Testis (tissue), 3 donors: ENCODE results near the gene UBE2E2. TPM values are rescaled to one million over a fixed set of nuclear protein-coding genes. Genes with fewer than 3 reads are reported as not detected.

ENCODE experiments used
- DNase-seq: peaks from one replicate; pipeline ENCODE4 v3.0.0-alpha.2; 2019
- H3K27ac ChIP-seq, 2 donors: fragments of 200-600 bp; sonication (generic); one replicate each; pipeline ENCODE4 v1.5.1; 2019
- H3K27me3 ChIP-seq: fragments of 200-600 bp; sonication (generic); one replicate; pipeline ENCODE4 v1.5.1; 2019
- H3K36me3 ChIP-seq: fragments of 200-600 bp; sonication (generic); one replicate; pipeline ENCODE4 v1.5.1; 2017; ENCODE audit warnings: low read depth; ENCODE audit errors: missing control alignments
- H3K4me1 ChIP-seq: fragments of 200-600 bp; sonication (generic); one replicate; pipeline ENCODE4 v1.5.1; 2019
- H3K4me3 ChIP-seq, 2 donors: fragments of 200-600 bp; sonication (generic); one replicate each; pipeline ENCODE4 v1.5.1; 2017 to 2019
- H3K9me3 ChIP-seq: fragments of 200-600 bp; sonication (generic); one replicate; pipeline ENCODE4 v1.5.1; 2017
- POLR2A ChIP-seq: fragments of 450-650 bp; IDR thresholded peaks from one replicate; pipeline ENCODE4 v1.6.1; 2017; ENCODE audit warnings: antibody characterized with exemption, mild to moderate bottlenecking, moderate library complexity
- WGBS, 2 donors: methylation state at CpG; one replicate each; pipeline ENCODE4 v1.1.5; 2018; 5-methylcytosine and 5-hydroxymethylcytosine counted together
- intact Hi-C: fragments of 100-400 bp; cut with DNase I; formaldehyde crosslinking; loops from one replicate; pipeline ENCODE4 v1.15.1; 2023; ENCODE audit warnings: low total_unique reads
- polyA plus RNA-seq: library from polyadenylated mRNA; stranded (reverse); fragments of 350-450 nt; fragmentation: Illumina TruSeq; extraction: RNeasy Lipid Tissue Mini Kit (QIAGEN cat#74804); gene quantifications from one replicate; pipeline ENCODE4 v1.2.3, GENCODE V29; 2014; ENCODE audit warnings: low read depth, low replicate concordance; ENCODE audit not compliant: insufficient read depth
- total RNA-seq, 2 donors: library from RNA; depleted of rRNA; stranded (reverse); fragments of >200 nt; gene quantifications; one replicate each; pipeline ENCODE4 v1.2.3, GENCODE V29; 2016
- TF ChIP-seq, protein P1 (sequence below), 3 experiments: fragments of 450-650 bp in 2 of 3; fragments of 200-600 bp in 1 of 3; sonication (generic) in 1 of 3; IDR thresholded peaks; one replicate each; pipeline ENCODE4 v1.5.1; 2016 to 2019; ENCODE audit warnings: antibody characterized with exemption in 3 of 3, mild to moderate bottlenecking in 2 of 3, moderate library complexity in 1 of 3

Gene UBE2E2
- total and polyA plus RNA-seq, 3 donors from 2014 or later = 45.5 to 94.2 (median 48.7) TPM

- no peak overlapping the region for H3K4me3 ChIP-seq
- peaks cover 18% of the 10 kb centered on the region for H3K4me1 ChIP-seq
- H3K36me3 ChIP-seq = no peaks in the 10 kb centered on the region
- TF ChIP-seq, protein P1, sequence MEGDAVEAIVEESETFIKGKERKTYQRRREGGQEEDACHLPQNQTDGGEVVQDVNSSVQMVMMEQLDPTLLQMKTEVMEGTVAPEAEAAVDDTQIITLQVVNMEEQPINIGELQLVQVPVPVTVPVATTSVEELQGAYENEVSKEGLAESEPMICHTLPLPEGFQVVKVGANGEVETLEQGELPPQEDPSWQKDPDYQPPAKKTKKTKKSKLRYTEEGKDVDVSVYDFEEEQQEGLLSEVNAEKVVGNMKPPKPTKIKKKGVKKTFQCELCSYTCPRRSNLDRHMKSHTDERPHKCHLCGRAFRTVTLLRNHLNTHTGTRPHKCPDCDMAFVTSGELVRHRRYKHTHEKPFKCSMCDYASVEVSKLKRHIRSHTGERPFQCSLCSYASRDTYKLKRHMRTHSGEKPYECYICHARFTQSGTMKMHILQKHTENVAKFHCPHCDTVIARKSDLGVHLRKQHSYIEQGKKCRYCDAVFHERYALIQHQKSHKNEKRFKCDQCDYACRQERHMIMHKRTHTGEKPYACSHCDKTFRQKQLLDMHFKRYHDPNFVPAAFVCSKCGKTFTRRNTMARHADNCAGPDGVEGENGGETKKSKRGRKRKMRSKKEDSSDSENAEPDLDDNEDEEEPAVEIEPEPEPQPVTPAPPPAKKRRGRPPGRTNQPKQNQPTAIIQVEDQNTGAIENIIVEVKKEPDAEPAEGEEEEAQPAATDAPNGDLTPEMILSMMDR (IDR thresholded peaks at IDR 0.05) = no peak
- TF ChIP-seq POLR2A = no peak
- H3K9me3 ChIP-seq = no peaks in the 10 kb centered on the region
- no peaks in the 10 kb centered on the region for H3K27me3 ChIP-seq
- no peak for DNase-seq
- no peak overlapping the region for H3K27ac ChIP-seq
- 47 to 62% methylated on average over 2 of the region's 2 CpGs for WGBS, 2 donors
- intact Hi-C loops = no loop called here
Measured at GRCh38 chr3:23448998-23449537, 245.9 kb downstream of the UBE2E2 start.

- 39 to 44% methylated on average over 2 of the region's 2 CpGs for WGBS, 2 donors
- Histone ChIP-seq H3K4me3 (no peak overlapping the region), H3K36me3 (no peaks in the 10 kb centered on the region), H3K27me3 (no peaks in the 10 kb centered on the region), H3K27ac (no peak overlapping the region), H3K4me1 (peaks cover 26% of the 10 kb centered on the region), H3K9me3 (no peaks in the 10 kb centered on the region)
- intact Hi-C loops = no loop called here
- TF ChIP-seq, protein P1 (IDR thresholded peaks at IDR 0.05) = no peak
- TF ChIP-seq POLR2A = no peak
- no peak for DNase-seq
Measured at GRCh38 chr3:23450051-23450450, 246.9 kb downstream of the UBE2E2 start.

DNA sequence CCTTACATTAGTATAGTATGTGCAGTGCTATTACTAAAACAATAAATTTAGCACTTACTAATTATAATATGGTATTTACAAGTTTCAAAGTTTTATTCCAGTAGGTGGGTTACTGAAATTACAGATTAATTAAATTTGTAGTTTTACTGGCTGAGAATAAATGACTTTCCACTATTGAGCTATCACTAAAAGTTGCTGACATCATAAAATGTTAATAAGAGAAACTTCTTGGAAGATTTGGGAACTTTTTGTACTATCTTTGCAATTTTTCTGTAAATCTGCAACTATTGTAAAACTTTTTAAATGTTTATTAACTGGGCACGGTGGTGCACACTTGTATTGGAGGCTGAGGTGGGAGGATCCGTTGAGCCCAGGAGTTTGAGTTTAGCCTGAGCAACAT, 247.7 kb downstream of the UBE2E2 start:
- Histone ChIP-seq H3K27me3 (no peaks in the 10 kb centered on the region), H3K4me3 (no peak overlapping the region), H3K36me3 (no peaks in the 10 kb centered on the region), H3K27ac (no peak overlapping the region), H3K9me3 (no peaks in the 10 kb centered on the region), H3K4me1 (peaks cover 26% of the 10 kb centered on the region)
- DNase-seq = no peak
- intact Hi-C loops = no loop called here
- 74 to 86% methylated on average over 2 of the region's 2 CpGs for WGBS, 2 donors
- TF ChIP-seq, protein P1 (IDR thresholded peaks at IDR 0.05) = no peak
- no peak for TF ChIP-seq POLR2A

DNA sequence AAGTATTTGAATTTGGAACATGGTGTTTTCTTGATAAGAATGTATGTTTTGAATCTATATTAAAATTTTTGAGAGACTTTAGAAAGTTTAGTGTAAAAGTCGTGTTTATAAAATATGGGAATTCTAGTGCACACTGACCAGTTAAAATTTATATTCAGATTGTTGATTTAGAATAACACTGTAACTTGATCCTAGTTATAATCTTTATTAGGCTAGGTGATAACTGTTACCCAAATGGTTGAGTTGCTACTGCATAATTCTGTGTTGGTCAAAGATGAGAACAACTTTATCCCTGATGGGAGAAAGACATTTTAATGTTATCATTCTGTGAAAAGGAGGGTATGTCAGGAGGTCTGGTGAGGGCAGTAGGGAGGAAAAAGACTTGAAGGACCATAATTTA, 249.3 kb downstream of the UBE2E2 start:
- no peaks in the 10 kb centered on the region for H3K27me3 ChIP-seq
- TF ChIP-seq, protein P1 (IDR thresholded peaks at IDR 0.05) = no peak
- no peak for DNase-seq
- H3K4me3 ChIP-seq = no peak overlapping the region
- intact Hi-C loops = no loop called here
- no peaks in the 10 kb centered on the region for H3K36me3 ChIP-seq
- no peaks in the 10 kb centered on the region for H3K9me3 ChIP-seq
- 77 to 81% methylated on average over 1 of the region's 1 CpG for WGBS, 2 donors
- H3K27ac ChIP-seq = peak overlapping the region in 1 of 2 donors; percentile 5
- H3K4me1 ChIP-seq = peaks cover 21% of the 10 kb centered on the region

DNA sequence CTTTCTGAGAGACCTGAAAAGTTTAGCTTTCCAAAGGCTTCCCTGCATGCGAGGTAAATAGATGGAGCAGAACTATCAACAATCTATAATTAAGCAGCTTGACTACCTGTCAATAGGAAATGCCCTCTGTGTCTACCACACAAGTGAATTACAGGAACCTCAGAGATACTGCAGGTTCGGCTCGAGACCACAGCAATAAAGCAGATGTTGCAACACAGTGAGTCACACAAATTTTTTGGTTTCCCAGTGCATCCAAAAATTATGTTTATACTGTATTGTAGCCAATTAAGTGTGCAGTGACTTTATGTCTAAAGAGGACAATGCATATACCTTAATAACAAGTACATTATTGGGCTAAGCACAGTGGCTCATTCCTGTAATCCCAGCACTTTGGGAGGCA, 252.0 kb downstream of the UBE2E2 start:
- TF ChIP-seq POLR2A = no peak
- TF ChIP-seq, protein P1 (IDR thresholded peaks at IDR 0.05) = no peak
- Histone ChIP-seq H3K4me1 (peaks cover 18% of the 10 kb centered on the region), H3K4me3 (no peak overlapping the region), H3K27ac (peak overlapping the region in 1 of 2 donors; percentile 18), H3K9me3 (no peaks in the 10 kb centered on the region), H3K36me3 (no peaks in the 10 kb centered on the region), H3K27me3 (no peaks in the 10 kb centered on the region)
- WGBS, 2 donors = 62 to 66% methylated on average over 3 of the region's 3 CpGs
- intact Hi-C loops = no loop called here
- no peak for DNase-seq
